Measurements from ENCODE around the gene LRRTM4.
"Not testable (repeated sequence)": the region's sequence is repeated elsewhere in the genome, so short reads cannot be mapped to it uniquely, and the experiment has no call there.

LRRTM4 gene

DNA sequence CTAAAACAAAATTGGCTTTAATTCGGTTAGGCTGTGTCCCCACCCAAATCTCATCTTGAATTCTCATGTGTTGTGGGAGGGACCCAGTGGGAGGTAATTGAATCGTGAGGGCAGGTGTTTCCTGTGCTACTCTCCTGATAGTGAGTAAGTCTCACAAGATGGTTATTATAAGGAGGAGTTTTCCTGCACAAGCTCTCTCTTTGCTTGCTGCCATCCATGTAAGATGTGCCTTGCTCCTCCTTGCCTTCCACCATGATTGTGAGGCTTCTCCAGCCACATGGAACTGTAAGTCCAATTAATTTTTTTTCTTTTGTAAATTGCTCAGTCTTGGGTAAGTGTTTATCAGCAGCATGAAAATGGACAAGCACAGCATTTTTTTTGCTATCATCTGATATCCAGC lies 476.7 kb downstream of the LRRTM4 start:
- not testable (repeated sequence) for DNase-seq

DNA sequence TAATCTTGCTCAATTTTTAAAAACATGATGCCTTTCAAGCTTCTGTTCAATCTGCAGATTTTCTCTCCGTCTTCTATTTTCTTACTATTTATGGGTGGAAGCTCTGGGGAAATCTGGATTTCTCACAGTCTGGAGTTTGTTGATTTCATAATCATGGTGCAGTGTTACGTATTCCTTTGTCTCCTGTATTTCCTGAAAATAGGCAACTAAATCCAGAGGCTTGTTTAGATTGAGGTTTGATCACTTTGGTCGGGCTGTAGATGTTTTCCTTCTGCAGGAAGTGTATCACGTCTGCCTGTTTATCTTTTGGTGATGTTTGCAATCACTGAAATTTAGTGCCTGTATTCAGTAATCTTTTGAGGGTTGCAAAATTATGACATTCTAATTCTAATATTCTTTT lies 487.7 kb downstream of the LRRTM4 start:
- no peak for DNase-seq

- DNase-seq: not testable (repeated sequence)
These were observed 492.9 kb downstream of the LRRTM4 start for GRCh38 chr2:77029237-77029636.

DNA sequence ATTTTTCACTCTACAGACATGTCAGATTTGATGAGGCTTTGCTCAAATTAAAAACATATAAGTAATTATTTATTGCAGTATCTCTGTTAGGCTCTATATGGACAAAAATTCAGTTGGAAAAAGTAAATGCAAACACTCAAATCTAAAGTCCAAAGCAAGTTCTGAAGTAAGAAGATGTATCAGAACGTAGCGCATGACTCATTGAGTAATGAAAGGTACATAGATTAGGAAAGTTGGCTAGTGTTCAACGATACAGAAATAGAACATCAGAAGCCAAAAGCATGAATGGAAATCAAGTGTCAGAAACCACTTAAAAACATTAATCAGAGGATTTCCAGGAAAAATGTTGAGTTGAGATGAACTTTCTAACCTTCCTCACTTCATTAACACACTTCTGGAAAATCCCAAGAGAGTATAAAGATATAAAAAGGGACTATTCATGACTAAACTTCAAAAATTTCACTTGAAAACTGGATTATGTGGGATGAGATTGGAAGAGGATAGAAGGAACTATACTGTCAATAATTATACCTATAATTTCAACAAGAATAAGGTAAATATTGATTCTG lies 494.1 kb downstream of the LRRTM4 start:
- no peak for DNase-seq

- no peak for DNase-seq
These were observed 496.5 kb downstream of the LRRTM4 start for GRCh38 chr2:77025714-77026113.

GRCh38 chr2:77021161-77021560 lies 501.0 kb downstream of the LRRTM4 start:
- no peak for DNase-seq

- DNase-seq: no peak
These were observed 504.0 kb downstream of the LRRTM4 start for GRCh38 chr2:77018219-77018618.

GRCh38 chr2:77017355-77017745 lies 504.8 kb downstream of the LRRTM4 start:
- no peak for DNase-seq

DNA sequence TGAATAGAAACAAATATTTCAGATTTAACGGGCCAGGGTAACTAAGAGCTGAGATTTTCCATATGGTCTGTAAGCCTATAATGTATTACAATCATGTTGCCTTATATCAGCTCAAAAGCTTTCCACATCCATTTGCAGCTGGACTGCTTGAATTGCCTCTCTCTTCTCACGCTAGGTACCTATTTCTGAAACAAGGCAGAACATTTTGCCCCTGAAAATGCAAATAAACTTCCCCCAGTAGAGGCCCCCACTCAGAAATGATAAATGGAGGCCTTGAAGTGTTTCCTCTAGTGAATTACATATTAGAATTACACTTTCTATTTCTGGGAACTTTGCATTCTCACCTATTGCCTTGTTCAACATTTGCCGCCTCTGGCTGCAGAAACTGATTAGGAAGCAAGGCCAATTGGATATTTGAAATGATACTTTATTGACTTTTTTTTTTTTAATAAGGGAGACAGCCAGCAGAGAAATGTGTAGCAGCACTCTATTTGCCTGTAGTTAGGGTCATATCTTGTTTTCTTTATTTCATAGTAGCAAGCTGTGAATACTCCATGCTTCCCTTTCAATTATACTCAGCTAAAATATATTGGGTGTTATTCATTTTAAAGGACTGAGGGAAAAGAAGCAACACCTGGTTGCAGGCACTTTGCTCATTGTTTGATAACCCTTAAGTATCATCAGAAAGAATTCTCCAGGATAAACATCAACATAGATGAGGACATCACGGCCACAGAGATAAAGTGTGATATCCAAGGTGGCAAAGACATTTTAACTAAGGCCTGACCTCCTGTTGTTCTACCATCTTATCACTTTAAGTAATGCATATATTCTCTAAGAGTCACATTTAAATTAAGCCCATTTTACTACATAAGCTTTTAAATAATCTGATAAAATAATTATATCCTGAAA lies 505.5 kb downstream of the LRRTM4 start:
- DNase-seq: no peak

GRCh38 chr2:77013953-77014352 lies 508.2 kb downstream of the LRRTM4 start:
- DNase-seq: no peak

DNA sequence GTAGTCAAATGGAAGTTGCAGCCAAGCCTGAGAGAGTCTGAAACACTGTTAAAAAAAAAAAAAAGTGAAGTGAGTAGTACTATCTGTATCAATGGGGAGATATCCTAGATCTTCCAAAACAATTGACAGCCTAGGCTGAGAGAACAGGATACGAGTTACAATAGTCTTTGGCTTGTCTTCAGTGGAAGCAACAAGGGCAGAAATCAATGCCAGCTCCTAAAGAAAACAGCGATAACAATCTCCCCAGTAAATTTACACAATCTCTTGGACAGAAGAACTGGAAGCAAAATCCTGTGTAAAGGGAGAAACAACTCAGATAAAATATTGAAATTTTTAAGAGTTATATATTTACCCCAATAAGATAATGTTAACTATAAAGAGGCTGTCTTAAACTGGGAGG lies 508.7 kb downstream of the LRRTM4 start:
- no peak for DNase-seq

DNA sequence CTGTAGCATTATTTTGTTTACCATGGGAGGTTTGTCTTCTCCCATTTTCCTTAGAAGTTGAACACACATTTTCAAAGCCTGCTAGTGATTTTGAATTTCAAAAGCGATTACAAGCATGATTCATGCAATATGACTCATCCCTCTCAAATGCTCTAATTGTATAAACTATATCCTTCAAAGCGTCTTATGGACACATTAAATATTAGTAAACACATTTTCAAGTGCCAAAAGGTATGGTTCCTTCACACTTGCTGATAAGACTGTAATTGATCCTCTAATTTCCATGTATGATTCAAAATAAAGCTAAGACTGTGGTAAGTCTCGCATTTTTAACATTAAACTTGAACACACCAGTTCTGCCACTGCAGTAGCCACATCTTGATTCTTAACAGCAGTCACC lies 512.9 kb downstream of the LRRTM4 start:
- DNase-seq: no peak

DNA sequence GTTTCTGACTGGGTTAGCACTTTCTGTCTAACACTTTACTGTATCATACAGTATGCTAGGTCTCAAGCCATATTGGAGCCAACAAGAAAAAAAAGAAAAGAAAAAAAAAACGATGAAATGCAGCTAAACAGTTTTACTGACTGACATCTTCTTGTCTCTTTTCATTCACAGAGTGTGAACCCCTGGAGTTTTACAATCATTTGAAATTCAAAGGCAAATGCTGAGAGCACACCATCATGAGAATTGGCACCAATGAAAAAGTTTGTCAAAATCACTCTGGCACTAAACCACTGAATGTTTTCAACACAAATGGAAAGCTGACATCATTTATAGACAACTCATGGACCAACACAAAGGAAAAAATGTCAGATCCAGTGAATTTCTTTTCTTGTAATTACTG lies 513.3 kb downstream of the LRRTM4 start:
- no peak for DNase-seq

GRCh38 chr2:77007686-77008085 lies 514.5 kb downstream of the LRRTM4 start:
- DNase-seq: no peak

DNA sequence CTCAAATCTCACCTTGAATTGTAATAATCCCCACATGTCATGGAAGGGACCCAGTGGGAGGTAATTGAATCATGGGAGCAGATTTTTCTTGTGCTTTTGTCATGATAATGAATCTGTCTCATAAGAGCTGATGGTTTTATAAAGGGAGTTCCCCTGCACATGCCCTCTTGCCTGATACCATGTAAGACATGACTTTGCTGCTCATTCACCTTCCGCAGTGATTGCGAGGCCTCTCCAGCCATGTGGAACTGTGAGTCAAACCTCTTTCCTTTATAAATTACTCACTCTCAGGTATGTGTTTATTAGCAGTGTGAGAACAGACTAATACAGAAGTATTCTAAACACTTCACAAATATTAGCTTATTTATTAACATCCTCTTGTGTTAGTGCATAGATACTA lies 516.7 kb downstream of the LRRTM4 start:
- DNase-seq: no peak

DNA sequence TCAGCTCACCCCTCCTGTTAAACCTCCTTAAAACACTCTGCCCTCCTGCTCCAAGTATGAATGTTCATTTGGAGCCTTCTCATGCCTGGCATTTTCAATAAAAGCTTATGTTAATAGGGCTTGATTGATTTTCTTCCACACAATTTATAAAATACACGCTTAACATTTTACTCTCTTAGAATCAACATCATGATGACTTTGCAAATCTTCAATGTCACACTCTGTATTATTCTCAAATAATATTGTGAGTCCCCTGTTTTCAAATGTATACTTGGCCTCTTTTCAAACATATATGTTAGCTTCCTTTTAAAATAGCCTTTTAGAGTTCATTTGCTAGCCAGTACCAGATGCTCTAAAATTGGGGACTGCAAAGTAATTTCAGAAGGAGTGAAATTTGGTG lies 520.3 kb downstream of the LRRTM4 start:
- DNase-seq: no peak

DNA sequence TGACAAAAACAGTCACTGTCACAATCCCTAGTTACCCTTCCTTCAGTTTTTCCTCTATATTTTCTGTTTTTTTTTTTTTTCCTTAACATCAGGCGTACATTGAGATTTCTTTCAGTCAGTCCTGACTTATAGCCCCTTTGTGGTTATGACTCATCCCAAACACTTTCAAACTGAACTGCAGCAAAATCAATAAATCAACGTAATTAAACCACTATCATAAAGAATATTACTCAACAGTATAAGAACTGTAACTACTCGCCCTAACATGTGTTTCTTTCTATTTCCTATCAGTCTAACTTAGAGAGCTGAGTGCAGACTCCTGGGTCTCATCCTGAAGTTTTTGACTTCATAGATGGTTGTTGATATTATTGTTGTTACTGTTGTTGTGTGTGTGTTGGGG lies 523.5 kb downstream of the LRRTM4 start:
- no peak for DNase-seq

DNA sequence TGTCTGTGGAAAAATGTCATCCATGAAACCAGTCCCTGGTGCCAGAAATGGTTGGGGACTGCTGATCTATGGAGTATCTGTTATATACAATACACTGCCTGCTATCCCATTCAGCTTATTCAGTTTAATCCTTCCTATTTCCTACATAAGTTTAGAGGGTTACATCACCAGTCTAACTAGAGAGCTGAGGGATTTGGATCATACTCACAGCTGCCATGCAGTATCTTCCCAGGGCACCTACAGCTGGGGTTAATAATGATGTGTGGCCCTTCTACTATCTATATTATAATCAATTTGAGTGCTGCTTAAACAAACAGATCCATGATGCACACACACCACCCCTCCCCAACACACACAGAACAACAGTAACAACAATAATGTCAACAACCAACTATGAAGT lies 524.0 kb downstream of the LRRTM4 start:
- DNase-seq: no peak

- no peak for DNase-seq
These were observed 524.9 kb downstream of the LRRTM4 start for GRCh38 chr2:76997296-76997695.

- DNase-seq: no peak
These were observed 536.6 kb downstream of the LRRTM4 start for GRCh38 chr2:76985387-76986136.

- DNase-seq: no peak
These were observed 537.8 kb downstream of the LRRTM4 start for GRCh38 chr2:76984359-76984758.

DNA sequence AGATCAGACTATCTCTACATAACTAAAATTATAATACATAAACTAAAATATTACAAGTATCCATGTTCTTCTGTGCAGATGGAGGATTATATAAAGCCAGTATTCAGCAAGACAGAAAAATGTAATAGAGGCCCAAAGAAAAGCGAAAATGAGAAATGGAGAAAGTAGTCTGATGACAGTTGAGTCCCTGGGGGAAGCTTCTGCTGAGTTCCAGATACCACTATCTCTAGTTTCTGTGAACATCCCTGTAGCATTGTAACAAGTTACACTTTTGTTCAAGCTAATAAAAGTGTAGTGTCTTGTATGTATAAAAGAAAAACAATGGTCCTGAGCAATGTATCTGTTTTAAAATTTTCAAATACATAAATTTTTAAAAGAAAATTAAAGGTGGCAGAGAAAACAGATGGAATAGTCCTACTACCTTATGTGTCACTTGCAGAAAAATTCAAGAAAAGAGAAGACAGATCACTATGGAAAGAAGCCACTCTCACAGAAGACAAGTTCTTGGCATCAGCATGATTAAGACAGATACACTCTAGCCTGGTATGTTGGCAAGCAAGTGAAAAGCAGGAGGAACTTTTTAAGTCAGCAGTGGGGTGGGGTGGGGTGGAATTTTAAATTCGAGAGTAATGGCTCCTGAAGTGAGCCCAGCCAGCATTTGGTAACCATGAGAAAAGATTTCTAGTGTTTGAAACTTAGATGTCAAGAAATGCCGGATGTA lies 541.9 kb downstream of the LRRTM4 start:
- no peak for DNase-seq

Measured in hematopoietic multipotent progenitor cell treated with erythropoietin and hydrocortisone succinate and interleukin-3 and kit ligand, for 6 days (in vitro differentiated cells).